Right ventricle myocardium superior (tissue), 1 donor: Measurements from ENCODE around the gene FOXL2NB. TPM values are rescaled to one million over a fixed set of nuclear protein-coding genes. Genes with fewer than 3 reads are reported as not detected.
"Not testable (repeated sequence)": the region's sequence is repeated elsewhere in the genome, so short reads cannot be mapped to it uniquely, and the experiment has no call there.

Source experiments
- ATAC-seq: fragments of 200-7000 bp; cut with Tn5 transposase; one replicate; pipeline ENCODE4 v1.9.1; 2020; ENCODE audit warnings: mild to moderate bottlenecking; ENCODE audit not compliant: poor library complexity
- DNase-seq: peaks from one replicate; pipeline ENCODE4 v3.0.0-alpha.2; 2020
- intact Hi-C: fragments of 100-400 bp; cut with DNase I; formaldehyde crosslinking; loops from one replicate; pipeline ENCODE4 v1.11.2; 2022
- total RNA-seq: library from RNA; stranded (reverse); fragmentation: NEBNext Ultra II Directional; extraction: Animal tissue kit (Norgen Biotek cat#: 25700); gene quantifications from one replicate; pipeline ENCODE4 v1.2.1, GENCODE V29; 2021
- donor health status: DM: no; HTN: yes; CAD: no; lungs with severe emphysema.

The FOXL2NB gene
- total RNA-seq, 1 donor from 2014 or later = not detected

- DNase-seq, intact Hi-C loops, ATAC-seq: not testable (repeated sequence)
Observed at GRCh38 chr3:138922400-138922799, 24.6 kb upstream of the FOXL2NB start.

GRCh38 chr3:138923531-138923994 is 23.5 kb upstream of the FOXL2NB start:
- ATAC-seq = peak; percentile 81
- DNase-seq = peak; percentile 84
- intact Hi-C loops = no loop called here

GRCh38 chr3:138928727-138929372 is 18.2 kb upstream of the FOXL2NB start:
- intact Hi-C loops = no loop called here
- no peak for ATAC-seq
- DNase-seq = no peak

- intact Hi-C loops = no loop called here
- DNase-seq (no peak), ATAC-seq (no peak)
Observed at GRCh38 chr3:138933068-138933668, 13.8 kb upstream of the FOXL2NB start.

- intact Hi-C loops = no loop called here
- DNase-seq (no peak), ATAC-seq (no peak)
Observed at GRCh38 chr3:138933981-138934691, 12.9 kb upstream of the FOXL2NB start.

- no peak for DNase-seq
- intact Hi-C loops = loop anchor here (5.0 kb wide), 1 partner anchor 392 kb away; no protein-coding TSS in a partner anchor
- peak; percentile 9 for ATAC-seq
Observed at GRCh38 chr3:138935505-138935862, 11.5 kb upstream of the FOXL2NB start.

- intact Hi-C loops = loop anchor here (5.0 kb wide), 1 partner anchor 391 kb away; no protein-coding TSS in a partner anchor
- DNase-seq (peak; percentile 90), ATAC-seq (peak; percentile 89)
Observed at GRCh38 chr3:138935863-138936740, 10.9 kb upstream of the FOXL2NB start.

- intact Hi-C loops = loop anchor here (5.0 kb wide), 1 partner anchor 390 kb away; no protein-coding TSS in a partner anchor
- DNase-seq = no peak
- peak; percentile 8 for ATAC-seq
Observed at GRCh38 chr3:138936741-138937689, 10.0 kb upstream of the FOXL2NB start.

- DNase-seq = no peak
- no peak for ATAC-seq
- intact Hi-C loops = loop anchor here (5.0 kb wide), 1 partner anchor 390 kb away; no protein-coding TSS in a partner anchor
Observed at GRCh38 chr3:138937690-138938055, 9.3 kb upstream of the FOXL2NB start.

GRCh38 chr3:138938056-138938876 is 8.8 kb upstream of the FOXL2NB start:
- intact Hi-C loops = loop anchor here (5.0 kb wide), 1 partner anchor 389 kb away; no protein-coding TSS in a partner anchor
- no peak for DNase-seq
- ATAC-seq = no peak

GRCh38 chr3:138938877-138939560 is 8.0 kb upstream of the FOXL2NB start:
- no peak for ATAC-seq
- intact Hi-C loops = loop anchor here (5.0 kb wide), 1 partner anchor 388 kb away; no protein-coding TSS in a partner anchor
- DNase-seq = no peak

- no peak for DNase-seq
- ATAC-seq = no peak
- intact Hi-C loops = loop anchor here (5.0 kb wide), 1 partner anchor 388 kb away; no protein-coding TSS in a partner anchor
Observed at GRCh38 chr3:138939561-138940241, 7.3 kb upstream of the FOXL2NB start.

GRCh38 chr3:138940446-138940845 is 6.6 kb upstream of the FOXL2NB start:
- intact Hi-C loops = no loop called here
- DNase-seq (no peak), ATAC-seq (no peak)

GRCh38 chr3:138941259-138941885 is 5.6 kb upstream of the FOXL2NB start:
- DNase-seq = no peak
- intact Hi-C loops = no loop called here
- no peak for ATAC-seq

GRCh38 chr3:138942271-138942670 is 4.7 kb upstream of the FOXL2NB start:
- intact Hi-C loops = no loop called here
- ATAC-seq = no peak
- DNase-seq = no peak
